Measurements from ENCODE around the gene TMEM116. TPM values are rescaled to one million over a fixed set of nuclear protein-coding genes. Genes with fewer than 3 reads are reported as not detected.
A peak's percentile ranks its signal among the peaks of the same experiment; 100 is the strongest.
"Not testable (repeated sequence)": the region's sequence is repeated elsewhere in the genome, so short reads cannot be mapped to it uniquely, and the experiment has no call there.

Gene TMEM116
- total RNA-seq, 1 donor from 2014 or later = 9.0 TPM

DNA sequence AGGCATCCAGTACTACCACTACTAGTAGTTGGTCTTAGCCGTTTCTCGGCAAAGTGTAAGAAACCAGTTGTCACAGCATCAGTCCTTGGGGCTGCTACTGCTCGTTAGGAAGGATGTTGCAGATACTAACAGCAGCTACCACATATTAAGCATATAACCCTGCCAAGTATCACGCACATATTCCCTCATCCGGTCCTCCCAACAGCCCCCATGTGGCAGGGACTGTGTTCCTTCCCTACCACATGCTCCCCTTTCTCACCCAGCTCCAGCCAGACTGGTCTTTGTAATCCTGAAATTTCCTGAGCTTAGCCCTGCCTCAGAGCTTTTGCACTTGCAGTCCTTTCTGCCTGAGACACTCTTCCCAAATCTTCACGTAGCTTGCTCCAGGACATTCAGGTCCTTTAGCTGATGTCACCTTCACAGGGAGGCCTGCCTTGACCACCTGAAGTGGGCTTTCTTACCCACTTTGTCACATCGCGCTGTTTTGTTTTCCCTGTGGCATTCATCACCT is 8.0 kb upstream of the TMEM116 start:
- peaks cover 3% of the 10 kb centered on the region for H3K9me3 Mint-ChIP-seq
- no peaks in the 10 kb centered on the region for H3K27me3 Mint-ChIP-seq (ENCODE audit: low read depth)
- H3K36me3 Mint-ChIP-seq (ENCODE audit: low read depth) = peaks cover 75% of the 10 kb centered on the region
- intact Hi-C loops (cut with micrococcal nuclease) = no loop called here
- H3K4me3 Mint-ChIP-seq (ENCODE audit: low read depth) = no peak overlapping the region
- no peak for DNase-seq (ENCODE audit: low spot score)
- peak overlapping the region; percentile 53 for H3K27ac Mint-ChIP-seq
- H3K4me1 Mint-ChIP-seq (ENCODE audit: low read depth) = peaks cover 23% of the 10 kb centered on the region

DNA sequence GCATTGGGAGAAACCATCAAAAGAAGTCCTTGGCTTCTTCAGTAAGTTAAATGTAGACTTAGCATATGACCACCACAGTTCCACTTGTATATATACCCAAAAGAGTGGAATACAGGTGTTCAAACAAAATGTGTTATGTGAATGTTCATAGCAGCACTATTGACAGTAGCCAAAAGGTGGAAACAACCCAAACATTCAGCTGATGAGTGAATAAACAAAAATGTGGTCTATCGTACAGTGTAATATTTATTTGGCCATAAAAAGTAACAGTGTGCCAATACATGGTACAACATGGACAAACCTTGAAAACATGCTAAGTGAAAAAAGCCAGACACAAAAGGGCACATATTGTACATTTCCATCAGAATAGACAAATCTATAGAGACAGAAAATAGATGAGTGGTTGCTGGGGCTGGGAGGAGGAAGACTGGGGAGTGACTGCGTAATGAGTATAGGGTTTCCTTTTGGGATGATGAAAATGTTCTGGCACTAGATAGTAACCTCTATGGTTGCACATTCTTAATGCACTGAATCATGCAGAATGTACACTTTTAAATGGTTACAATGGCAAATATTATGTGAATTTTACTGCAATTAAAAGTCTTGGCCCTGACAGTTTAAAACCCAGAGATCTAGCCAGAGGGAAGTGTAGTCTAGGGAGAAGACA is 5.7 kb upstream of the TMEM116 start:
- Mint-ChIP-seq H3K9me3 (peaks cover 6% of the 10 kb centered on the region), H3K27ac (peak overlapping the region; percentile 30), H3K36me3 (ENCODE audit: low read depth) (peaks cover 75% of the 10 kb centered on the region), H3K4me3 (ENCODE audit: low read depth) (no peak overlapping the region), H3K27me3 (ENCODE audit: low read depth) (no peaks in the 10 kb centered on the region), H3K4me1 (ENCODE audit: low read depth) (peaks cover 30% of the 10 kb centered on the region)
- no peak for DNase-seq (ENCODE audit: low spot score)
- intact Hi-C loops (cut with micrococcal nuclease) = loop anchor here (10.0 kb wide), 1 partner anchor 174 kb away; the partner anchor contains the start of gene MAPKAPK5

- no peak overlapping the region for H3K27ac Mint-ChIP-seq
- H3K27me3 Mint-ChIP-seq (ENCODE audit: low read depth) = no peaks in the 10 kb centered on the region
- peaks cover 6% of the 10 kb centered on the region for H3K9me3 Mint-ChIP-seq
- no peak for DNase-seq (ENCODE audit: low spot score)
- no peak overlapping the region for H3K4me3 Mint-ChIP-seq (ENCODE audit: low read depth)
- H3K36me3 Mint-ChIP-seq (ENCODE audit: low read depth) = peaks cover 64% of the 10 kb centered on the region
- intact Hi-C loops (cut with micrococcal nuclease) = loop anchor here (10.0 kb wide), 1 partner anchor 172 kb away; the partner anchor contains the start of gene MAPKAPK5
- H3K4me1 Mint-ChIP-seq (ENCODE audit: low read depth) = peaks cover 26% of the 10 kb centered on the region
These were observed 4.1 kb upstream of the TMEM116 start for GRCh38 chr12:112017041-112017440.

DNA sequence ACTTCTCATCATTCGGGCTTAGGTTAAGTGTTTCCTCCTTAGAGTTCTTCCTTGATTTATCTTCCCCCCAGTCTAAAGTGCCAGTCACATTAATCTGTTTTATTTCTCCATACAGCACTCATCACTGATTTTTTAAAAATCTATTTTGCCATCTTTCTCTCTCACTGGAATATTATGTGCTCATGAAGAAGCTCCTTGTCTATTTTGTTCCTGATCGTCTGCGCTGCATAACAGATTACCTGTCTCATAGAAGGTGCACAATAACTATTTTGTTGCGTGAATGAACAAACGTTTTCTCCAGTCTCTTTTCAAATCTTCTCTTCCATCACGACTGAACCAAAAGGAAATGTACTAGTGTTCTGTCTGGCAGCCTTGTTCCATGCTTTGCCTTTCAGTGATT is 3.0 kb upstream of the TMEM116 start:
- Mint-ChIP-seq H3K27ac (peak overlapping the region; percentile 35), H3K4me3 (ENCODE audit: low read depth) (peak overlapping the region; percentile 5), H3K4me1 (ENCODE audit: low read depth) (peaks cover 35% of the 10 kb centered on the region), H3K27me3 (ENCODE audit: low read depth) (no peaks in the 10 kb centered on the region), H3K9me3 (peaks cover 6% of the 10 kb centered on the region), H3K36me3 (ENCODE audit: low read depth) (peaks cover 65% of the 10 kb centered on the region)
- DNase-seq (ENCODE audit: low spot score) = no peak
- intact Hi-C loops (cut with micrococcal nuclease) = loop anchor here (2.0 to 10.0 kb wide), 2 partner anchors 65 to 171 kb away; partner anchors contain the start of gene MAPKAPK5

DNA sequence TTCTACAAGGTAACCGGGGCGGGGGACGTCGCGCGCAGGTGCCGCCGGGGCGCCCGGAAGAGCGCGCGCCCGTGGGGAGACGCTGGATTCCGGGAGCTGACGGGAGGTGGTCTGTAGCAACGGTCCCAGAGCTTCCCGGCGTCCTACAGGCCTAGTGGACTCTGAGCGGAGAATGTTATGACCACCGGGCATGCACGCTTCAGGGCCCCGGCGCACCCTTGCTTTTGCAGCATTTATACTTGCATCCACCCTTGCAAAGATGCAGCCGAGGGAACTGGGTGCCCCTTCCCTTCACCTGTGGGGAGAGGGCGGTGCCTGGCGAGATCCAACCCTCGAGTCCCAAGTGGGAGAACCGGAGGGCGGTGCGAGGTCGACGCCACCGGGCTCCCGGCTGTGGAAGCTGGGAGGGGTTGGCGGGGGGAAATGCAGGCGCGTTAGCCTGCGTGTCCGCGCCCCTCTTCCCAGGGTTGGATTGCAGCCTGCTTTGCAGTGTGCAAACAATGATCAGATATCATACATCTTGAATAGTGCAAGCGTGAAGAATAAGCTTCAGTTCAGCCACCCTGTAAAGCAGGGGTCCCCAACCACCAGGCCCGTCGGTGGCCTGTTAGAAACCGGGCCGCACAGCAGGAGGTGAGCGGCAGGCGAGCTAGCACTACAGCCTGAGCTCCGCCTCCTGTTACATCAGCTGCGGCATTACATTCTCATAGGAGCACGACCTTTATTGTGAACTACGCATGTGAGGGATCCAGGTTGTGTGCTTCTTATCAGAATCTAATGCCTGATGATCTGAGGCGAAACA is 837 bp upstream of the TMEM116 start:
- DNase-seq (ENCODE audit: low spot score) = peak; percentile 67
- Mint-ChIP-seq H3K9me3 (peaks cover 6% of the 10 kb centered on the region), H3K4me1 (ENCODE audit: low read depth) (peaks cover 41% of the 10 kb centered on the region), H3K27ac (peak overlapping the region; percentile 86), H3K36me3 (ENCODE audit: low read depth) (peaks cover 52% of the 10 kb centered on the region), H3K4me3 (ENCODE audit: low read depth) (peak overlapping the region; percentile 94), H3K27me3 (ENCODE audit: low read depth) (no peaks in the 10 kb centered on the region)
- intact Hi-C loops (cut with micrococcal nuclease) = loop anchor here (1.0 to 10.0 kb wide), 9 partner anchors 13 to 393 kb away; partner anchors contain the start of genes HECTD4, MAPKAPK5, NAA25 and RPL6

- intact Hi-C loops (cut with micrococcal nuclease) = loop anchor here (2.0 to 10.0 kb wide), 6 partner anchors 66 to 396 kb away; partner anchors contain the start of genes HECTD4, MAPKAPK5, NAA25 and RPL6
- H3K9me3 Mint-ChIP-seq = peaks cover 6% of the 10 kb centered on the region
- H3K27me3 Mint-ChIP-seq (ENCODE audit: low read depth) = no peaks in the 10 kb centered on the region
- H3K36me3 Mint-ChIP-seq (ENCODE audit: low read depth) = peaks cover 38% of the 10 kb centered on the region
- H3K4me1 Mint-ChIP-seq (ENCODE audit: low read depth) = peaks cover 41% of the 10 kb centered on the region
- H3K27ac Mint-ChIP-seq = peak overlapping the region; percentile 94
- no peak for DNase-seq (ENCODE audit: low spot score)
- peak overlapping the region; percentile 94 for H3K4me3 Mint-ChIP-seq (ENCODE audit: low read depth)
These were observed 1.3 kb downstream of the TMEM116 start for GRCh38 chr12:112011685-112012084.

DNA sequence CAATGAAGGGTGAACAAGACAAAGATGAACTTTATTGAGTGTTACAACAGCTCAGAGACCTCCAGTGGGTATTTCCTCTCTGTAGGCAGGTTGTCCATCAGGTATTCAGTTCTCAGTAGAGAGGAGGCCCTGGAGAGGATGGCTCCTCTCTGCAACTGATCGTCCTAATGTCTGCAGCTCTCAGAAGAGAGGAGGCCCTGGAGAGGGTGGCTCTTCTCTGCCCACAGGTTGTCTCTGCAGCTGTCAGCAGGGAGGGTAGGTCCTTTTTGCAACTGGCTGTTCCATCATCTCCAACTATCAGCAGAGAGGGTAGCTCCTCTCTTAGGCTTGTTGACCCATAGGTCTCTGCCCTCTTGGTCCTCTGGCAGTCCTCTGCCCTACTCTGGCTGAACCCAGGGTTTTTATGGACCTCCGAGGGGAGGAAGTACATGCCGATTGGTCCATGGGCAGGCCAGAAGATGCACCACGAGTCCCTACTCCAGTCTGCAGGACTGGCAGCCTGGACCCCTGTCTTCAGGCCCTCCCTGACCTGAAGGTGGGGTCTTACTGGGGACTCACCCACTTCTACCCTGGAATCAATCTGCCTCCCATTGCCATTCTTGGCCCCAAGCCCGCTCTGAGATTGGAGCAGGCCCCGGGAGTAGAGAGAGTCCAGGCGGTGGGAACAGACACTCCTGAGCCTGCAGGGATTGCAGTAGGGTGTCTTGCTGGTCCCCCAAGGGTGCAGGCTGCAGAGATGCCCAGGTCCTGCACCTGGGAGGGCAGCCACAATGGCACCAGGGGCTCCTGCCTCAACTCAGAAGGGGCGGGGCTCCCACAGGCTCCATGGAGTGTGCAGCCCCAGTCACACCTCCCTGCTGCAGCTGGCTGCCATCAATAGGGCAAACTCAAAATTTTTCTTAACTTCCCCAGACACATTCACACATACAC is 2.3 kb downstream of the TMEM116 start:
- Mint-ChIP-seq H3K4me1 (ENCODE audit: low read depth) (peaks cover 45% of the 10 kb centered on the region), H3K9me3 (peaks cover under 1% of the 10 kb centered on the region), H3K27me3 (ENCODE audit: low read depth) (no peaks in the 10 kb centered on the region), H3K27ac (no peak overlapping the region), H3K4me3 (ENCODE audit: low read depth) (peak overlapping the region; percentile 94), H3K36me3 (ENCODE audit: low read depth) (peaks cover 28% of the 10 kb centered on the region)
- DNase-seq (ENCODE audit: low spot score) = no peak
- intact Hi-C loops (cut with micrococcal nuclease) = loop anchor here (5.0 to 10.0 kb wide), 4 partner anchors 67 to 397 kb away; partner anchors contain the start of genes HECTD4, MAPKAPK5 and RPL6

DNA sequence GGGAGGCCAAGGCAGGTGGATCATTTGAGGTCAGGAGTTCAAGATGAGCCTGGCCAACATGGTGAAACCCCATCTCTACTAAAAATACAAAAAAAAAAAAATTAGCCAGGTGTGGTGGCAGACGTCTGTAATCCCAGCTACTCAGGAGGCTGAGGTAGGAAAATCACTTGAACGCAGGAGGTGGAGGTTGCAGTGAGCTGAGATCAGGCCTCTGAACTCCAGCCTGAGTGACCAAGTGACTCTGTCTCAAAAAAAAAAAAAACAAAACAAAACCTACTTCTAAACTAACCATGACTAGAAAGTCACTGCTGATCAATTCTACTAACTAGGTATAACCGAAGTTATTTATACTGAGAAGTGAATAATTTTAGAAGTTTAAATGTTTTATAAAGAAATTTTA is 3.4 kb downstream of the TMEM116 start:
- H3K4me3 Mint-ChIP-seq (ENCODE audit: low read depth); DNase-seq (ENCODE audit: low spot score); intact Hi-C loops (cut with micrococcal nuclease); H3K27ac Mint-ChIP-seq; H3K27me3 Mint-ChIP-seq (ENCODE audit: low read depth); H3K9me3 Mint-ChIP-seq: not testable (repeated sequence)
- H3K36me3 Mint-ChIP-seq (ENCODE audit: low read depth) = peaks cover 24% of the 10 kb centered on the region
- H3K4me1 Mint-ChIP-seq (ENCODE audit: low read depth) = peaks cover 44% of the 10 kb centered on the region

DNA sequence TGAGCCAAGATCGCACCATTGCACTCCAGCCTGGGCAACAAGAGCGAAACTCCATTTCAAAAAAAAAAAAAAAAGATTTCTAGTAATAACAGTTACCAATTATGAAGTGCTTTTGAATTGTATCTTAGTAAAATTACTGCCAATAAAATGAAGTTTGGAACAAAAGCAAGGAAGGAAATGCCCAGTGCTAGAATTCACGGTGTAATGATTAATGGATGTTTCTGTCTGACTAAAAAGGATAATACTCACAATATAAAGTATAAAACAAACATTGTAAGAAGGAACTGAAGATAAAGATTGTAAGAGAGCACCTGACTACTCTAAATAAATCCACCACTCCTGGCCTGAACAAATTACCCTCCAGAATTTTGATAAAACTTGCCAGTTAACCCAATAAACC is 4.0 kb downstream of the TMEM116 start:
- no peak overlapping the region for H3K27ac Mint-ChIP-seq
- peaks cover 19% of the 10 kb centered on the region for H3K36me3 Mint-ChIP-seq (ENCODE audit: low read depth)
- no peaks in the 10 kb centered on the region for H3K27me3 Mint-ChIP-seq (ENCODE audit: low read depth)
- DNase-seq (ENCODE audit: low spot score) = no peak
- intact Hi-C loops (cut with micrococcal nuclease) = no loop called here
- no peaks in the 10 kb centered on the region for H3K9me3 Mint-ChIP-seq
- no peak overlapping the region for H3K4me3 Mint-ChIP-seq (ENCODE audit: low read depth)
- H3K4me1 Mint-ChIP-seq (ENCODE audit: low read depth) = peaks cover 40% of the 10 kb centered on the region

GRCh38 chr12:112007945-112008344 is 5.0 kb downstream of the TMEM116 start:
- DNase-seq (ENCODE audit: low spot score) = no peak
- Mint-ChIP-seq H3K9me3 (no peaks in the 10 kb centered on the region), H3K4me1 (ENCODE audit: low read depth) (peaks cover 44% of the 10 kb centered on the region), H3K27ac (no peak overlapping the region), H3K27me3 (ENCODE audit: low read depth) (no peaks in the 10 kb centered on the region), H3K4me3 (ENCODE audit: low read depth) (no peak overlapping the region), H3K36me3 (ENCODE audit: low read depth) (peaks cover 24% of the 10 kb centered on the region)
- intact Hi-C loops (cut with micrococcal nuclease) = no loop called here

- no peaks in the 10 kb centered on the region for H3K27me3 Mint-ChIP-seq (ENCODE audit: low read depth)
- peaks cover 47% of the 10 kb centered on the region for H3K4me1 Mint-ChIP-seq (ENCODE audit: low read depth)
- DNase-seq (ENCODE audit: low spot score) = no peak
- no peak overlapping the region for H3K4me3 Mint-ChIP-seq (ENCODE audit: low read depth)
- H3K36me3 Mint-ChIP-seq (ENCODE audit: low read depth) = peaks cover 25% of the 10 kb centered on the region
- intact Hi-C loops (cut with micrococcal nuclease) = no loop called here
- no peaks in the 10 kb centered on the region for H3K9me3 Mint-ChIP-seq
- no peak overlapping the region for H3K27ac Mint-ChIP-seq
These were observed 7.3 kb downstream of the TMEM116 start for GRCh38 chr12:112005419-112006395.

All from activated T-helper 2 cell treated with anti-CD3 and anti-CD28 coated beads, Interferon-gamma antibody, Interleukin-2, Interleukin-4, amounts not matched to agents 10 μg/mL and 5 μg/mL and 100 μg/mL, durations not matched to agents 14 hours and 24 hours and 36 hours (primary cell).